Body of pancreas (tissue), 4 donors: ENCODE measurements around the gene DPP7. TPM values are rescaled to one million over a fixed set of nuclear protein-coding genes. Genes with fewer than 3 reads are reported as not detected.
"Not testable (repeated sequence)": the region's sequence is repeated elsewhere in the genome, so short reads cannot be mapped to it uniquely, and the experiment has no call there.

Source experiments
- ATAC-seq: fragments of 150-250 bp; one replicate; pipeline ENCODE4 v1.9.1; 2016
- DNase-seq, 4 donors: peaks; one replicate each; pipeline ENCODE4 v3.0.0-alpha.2; 2019
- H3K27ac ChIP-seq, 4 donors: fragments of 200-600 bp; sonication (generic); 1 replicate in 3 of 4; 2 replicates in 1 of 4; pipeline versions ENCODE4 v1.5.1 to v1.6.1; 2016 to 2019; ENCODE audit warnings: mild to moderate bottlenecking in 1 of 4, mixed read lengths in 1 of 4, moderate library complexity in 1 of 4
- H3K27me3 ChIP-seq, 2 donors: fragments of 200-600 bp; sonication (generic); one replicate each; pipeline ENCODE4 v1.6.0; 2016; ENCODE audit warnings: mild to moderate bottlenecking in 1 of 2
- H3K36me3 ChIP-seq, 2 donors: fragments of 200-600 bp; sonication (generic); replicated peaks in 1 of 2; 2 replicates each; pipeline ENCODE4 v1.5.1; 2016; ENCODE audit warnings: low read depth in 2 of 2; ENCODE audit not compliant: insufficient read depth in 1 of 2
- H3K4me1 ChIP-seq: fragments of 200-600 bp; sonication (generic); one replicate; pipeline ENCODE4 v1.6.0; 2016
- H3K4me3 ChIP-seq, 2 donors: fragments of 200-600 bp; sonication (generic); 1 replicate in 1 of 2; 2 replicates in 1 of 2; pipeline ENCODE4 v1.5.1; 2016 to 2019
- H3K9me3 ChIP-seq, 3 donors: fragments of 200-600 bp; sonication (generic); 1 replicate in 2 of 3; 2 replicates in 1 of 3; pipeline ENCODE4 v1.5.1; 2016
- POLR2A ChIP-seq, 3 donors: fragments of 450-650 bp; IDR thresholded peaks; one replicate each; pipeline ENCODE4 v1.6.1; 2016; ENCODE audit warnings: antibody characterized with exemption in 3 of 3, mild to moderate bottlenecking in 2 of 3
- WGBS, 2 donors: methylation state at CpG; one replicate each; pipeline ENCODE4 v1.1.5; 2017; 5-methylcytosine and 5-hydroxymethylcytosine counted together
- intact Hi-C: fragments of 100-400 bp; cut with DNase I; formaldehyde crosslinking; loops from one replicate; pipeline ENCODE4 v1.15.1; 2023
- small RNA-seq: library from RNA; depleted of rRNA; stranded (forward); fragments of <200 nt; gene quantifications from one replicate; pipeline ENCODE3, GENCODE V24; 2016
- total RNA-seq, 2 donors: library from RNA; depleted of rRNA; stranded (reverse); fragments of >200 nt; gene quantifications; one replicate each; pipeline ENCODE4 v1.1.0, GENCODE V29; 2016
- TF ChIP-seq, protein P1 (sequence below), 7 experiments: fragments of 450-650 bp in 4 of 7; fragments of 200-600 bp in 3 of 7; sonication (generic) in 3 of 7; IDR thresholded peaks; one replicate each; pipeline ENCODE4 v1.5.1; 2016 to 2019; ENCODE audit warnings: antibody characterized with exemption in 7 of 7

Gene DPP7
- total RNA-seq, 2 donors from 2014 or later, result 137 to 171 TPM

DNA sequence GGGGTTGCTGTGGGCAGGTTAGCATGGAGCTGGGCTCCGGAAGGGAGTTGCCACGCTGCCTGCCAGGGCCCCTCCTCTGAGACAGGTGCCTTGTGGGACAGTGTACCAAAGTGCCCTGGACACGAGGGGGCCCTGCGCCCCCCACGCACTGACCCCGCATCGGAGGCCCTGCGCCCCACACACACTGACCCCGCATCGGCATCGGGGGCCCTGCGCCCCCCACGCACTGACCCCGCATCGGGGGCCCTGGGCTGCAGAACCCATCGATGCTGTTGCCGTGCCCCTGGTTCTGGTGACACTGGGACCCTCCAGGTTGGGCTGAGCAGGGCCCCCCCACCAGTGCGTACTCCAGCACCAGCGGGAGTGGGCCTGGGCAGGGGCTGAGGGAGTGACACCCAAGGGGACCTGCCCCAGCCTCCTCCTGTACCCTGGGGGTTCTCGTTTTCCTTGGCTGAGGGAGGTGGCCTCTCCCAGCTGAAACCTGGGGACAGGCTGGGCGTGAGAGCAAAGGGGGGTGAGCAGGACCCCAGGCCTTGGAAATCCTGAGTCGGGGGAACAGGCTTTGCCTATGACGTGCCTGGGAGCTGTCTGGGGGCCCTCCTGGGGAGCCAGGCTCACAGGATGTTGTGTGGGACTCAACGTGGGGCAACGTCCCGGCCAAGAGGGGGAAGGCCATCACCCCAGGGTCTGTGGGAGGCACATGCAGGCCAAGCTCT is 51.1 kb downstream of the DPP7 start:
- intact Hi-C loops, result loop anchor here (2.0 kb wide), 1 partner anchor 15 kb away; no protein-coding TSS in a partner anchor
- DNase-seq, result no peak
- Histone ChIP-seq H3K9me3 (no peaks in the 10 kb centered on the region), H3K4me1 (peaks cover 6% of the 10 kb centered on the region), H3K4me3 (no peak overlapping the region), H3K36me3 (no peaks in the 10 kb centered on the region), H3K27ac (no peak overlapping the region), H3K27me3 (no peaks in the 10 kb centered on the region)
- no peak for TF ChIP-seq POLR2A (IDR thresholded peaks at IDR 0.05)
- TF ChIP-seq, protein P1, sequence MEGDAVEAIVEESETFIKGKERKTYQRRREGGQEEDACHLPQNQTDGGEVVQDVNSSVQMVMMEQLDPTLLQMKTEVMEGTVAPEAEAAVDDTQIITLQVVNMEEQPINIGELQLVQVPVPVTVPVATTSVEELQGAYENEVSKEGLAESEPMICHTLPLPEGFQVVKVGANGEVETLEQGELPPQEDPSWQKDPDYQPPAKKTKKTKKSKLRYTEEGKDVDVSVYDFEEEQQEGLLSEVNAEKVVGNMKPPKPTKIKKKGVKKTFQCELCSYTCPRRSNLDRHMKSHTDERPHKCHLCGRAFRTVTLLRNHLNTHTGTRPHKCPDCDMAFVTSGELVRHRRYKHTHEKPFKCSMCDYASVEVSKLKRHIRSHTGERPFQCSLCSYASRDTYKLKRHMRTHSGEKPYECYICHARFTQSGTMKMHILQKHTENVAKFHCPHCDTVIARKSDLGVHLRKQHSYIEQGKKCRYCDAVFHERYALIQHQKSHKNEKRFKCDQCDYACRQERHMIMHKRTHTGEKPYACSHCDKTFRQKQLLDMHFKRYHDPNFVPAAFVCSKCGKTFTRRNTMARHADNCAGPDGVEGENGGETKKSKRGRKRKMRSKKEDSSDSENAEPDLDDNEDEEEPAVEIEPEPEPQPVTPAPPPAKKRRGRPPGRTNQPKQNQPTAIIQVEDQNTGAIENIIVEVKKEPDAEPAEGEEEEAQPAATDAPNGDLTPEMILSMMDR (IDR thresholded peaks at IDR 0.05), result no peak
- ATAC-seq, result no peak
- 69% methylated on average over 18 of the region's 26 CpGs; no CpG with 5 or more reads in 1 of the 2 donors for WGBS, 2 donors

DNA sequence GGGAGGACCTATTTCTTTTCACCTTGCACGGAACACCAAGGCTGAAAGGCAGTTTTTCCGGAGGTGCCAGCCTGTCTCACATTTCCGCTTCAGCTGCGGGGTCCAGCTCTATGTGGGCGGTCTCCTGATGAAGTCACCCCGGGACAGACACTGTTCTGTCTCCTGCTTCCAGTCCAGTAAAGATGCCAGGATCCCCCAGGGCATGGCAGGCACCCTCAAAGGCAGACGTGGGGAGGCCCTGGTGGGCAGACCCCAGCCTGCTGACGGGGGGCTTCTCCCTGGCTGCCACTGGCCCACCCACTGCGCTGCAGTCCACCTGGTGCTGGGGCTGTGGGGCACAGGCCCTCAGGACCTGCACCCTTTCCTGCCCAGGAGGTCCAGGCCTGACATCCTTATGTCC is 51.7 kb downstream of the DPP7 start:
- H3K4me1 ChIP-seq, H3K9me3 ChIP-seq, DNase-seq, H3K36me3 ChIP-seq, H3K27me3 ChIP-seq, intact Hi-C loops, H3K4me3 ChIP-seq, ATAC-seq, H3K27ac ChIP-seq: not testable (repeated sequence)
- WGBS, 2 donors, result 89% methylated on average over 9 of the region's 9 CpGs; no CpG with 5 or more reads in 1 of the 2 donors

DNA sequence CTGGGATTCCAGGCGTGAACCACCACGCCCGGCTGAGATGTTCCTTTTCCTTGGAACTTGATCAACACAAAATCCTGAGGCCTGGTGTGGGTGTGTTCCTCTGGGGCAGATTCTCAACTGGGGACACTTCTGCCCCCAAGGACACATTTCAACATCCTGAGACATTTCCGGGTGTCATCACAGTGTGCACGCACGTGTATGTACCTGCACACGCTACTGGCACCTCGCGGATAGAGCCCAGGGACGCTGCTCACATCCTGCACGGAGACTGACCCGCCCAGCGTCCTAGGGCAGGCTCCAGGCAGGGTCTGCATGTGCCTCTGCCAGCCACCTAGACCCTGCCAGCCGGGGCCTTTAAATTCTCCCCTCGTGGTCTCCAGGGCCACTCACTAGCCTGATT is 52.1 kb downstream of the DPP7 start:
- no peak for ATAC-seq
- Histone ChIP-seq H3K36me3 (no peaks in the 10 kb centered on the region), H3K27me3 (no peaks in the 10 kb centered on the region), H3K27ac (no peak overlapping the region), H3K4me1 (peaks cover 6% of the 10 kb centered on the region), H3K9me3 (no peaks in the 10 kb centered on the region), H3K4me3 (no peak overlapping the region)
- 90% methylated on average over 3 to 15 of the region's 15 CpGs for WGBS, 2 donors
- TF ChIP-seq, protein P1 (IDR thresholded peaks at IDR 0.05), result no peak
- no peak for TF ChIP-seq POLR2A (IDR thresholded peaks at IDR 0.05)
- intact Hi-C loops, result no loop called here
- DNase-seq, result no peak

Small RNA genes lying within 50 kb of the gene (small RNA-seq; reads per million reads assigned to genes)
- gene RF00153, result not detected

Other genes with a start within 250 kb of the DPP7 start
- gene EDF1, start 248.4 kb downstream of the DPP7 start, total RNA-seq, result 100 to 1,000 TPM; 196 to 238 TPM
- 10 to 100 TPM in 1 of 2 donors, 1 to 10 TPM in 1; 5.2 to 30.7 TPM for gene TRAF2, start 228.2 kb downstream of the DPP7 start, total RNA-seq
- 100 to 1,000 TPM; 156 to 161 TPM for gene FBXW5, start 170.0 kb downstream of the DPP7 start, total RNA-seq
- gene C8G, start 169.5 kb downstream of the DPP7 start, total RNA-seq, result not detected
- 1 to 10 TPM; 1.3 to 4.9 TPM for gene LCN12, start 162.5 kb downstream of the DPP7 start, total RNA-seq
- 10 to 100 TPM; 17.8 to 48.0 TPM for gene PTGDS, start 137.2 kb downstream of the DPP7 start, total RNA-seq
- gene LCNL1, start 131.7 kb downstream of the DPP7 start, total RNA-seq, result not detected
- 10 to 100 TPM; 34.0 to 97.2 TPM for gene PAXX, start 122.3 kb downstream of the DPP7 start, total RNA-seq
- 1 to 10 TPM in 1 of 2 donors, not detected in 1; 2.0 TPM for gene CLIC3, start 118.2 kb downstream of the DPP7 start, total RNA-seq
- 10 to 100 TPM; 28.7 to 29.6 TPM for gene ABCA2, start 86.5 kb downstream of the DPP7 start, total RNA-seq
- gene FUT7, start 82.6 kb downstream of the DPP7 start, total RNA-seq, result not detected
- gene NPDC1, start 68.6 kb downstream of the DPP7 start, total RNA-seq, result 100 to 1,000 TPM in 1 of 2 donors, 10 to 100 TPM in 1; 72.1 to 105 TPM
- 1 to 10 TPM; 1.3 to 1.6 TPM for gene ENTPD2, start 60.7 kb downstream of the DPP7 start, total RNA-seq
- under 1 TPM; 0.66 to 0.78 TPM for gene SAPCD2, start 44.2 kb downstream of the DPP7 start, total RNA-seq
- gene UAP1L1, start 37.2 kb downstream of the DPP7 start, total RNA-seq, result 1 to 10 TPM; 7.8 to 8.2 TPM
- gene MAN1B1, start 27.7 kb downstream of the DPP7 start, total RNA-seq, result 10 to 100 TPM; 32.6 to 34.2 TPM
- not detected for gene GRIN1, start 24.4 kb upstream of the DPP7 start, total RNA-seq
- gene LRRC26, start 55.3 kb upstream of the DPP7 start, total RNA-seq, result 1 to 10 TPM in 1 of 2 donors, not detected in 1; 1.3 TPM
- not detected for gene TMEM210, start 57.3 kb upstream of the DPP7 start, total RNA-seq
- 10 to 100 TPM; 24.1 to 51.7 TPM for gene ANAPC2, start 73.8 kb upstream of the DPP7 start, total RNA-seq
- gene SSNA1, start 73.9 kb upstream of the DPP7 start, total RNA-seq, result 10 to 100 TPM; 62.3 to 79.1 TPM
- 10 to 100 TPM; 90.0 to 91.3 TPM for gene TPRN, start 86.0 kb upstream of the DPP7 start, total RNA-seq
- 10 to 100 TPM; 11.9 to 18.1 TPM for gene TMEM203, start 90.9 kb upstream of the DPP7 start, total RNA-seq
- 10 to 100 TPM; 17.1 to 22.7 TPM for gene NDOR1, start 91.0 kb upstream of the DPP7 start, total RNA-seq
- 10 to 100 TPM in 1 of 2 donors, under 1 TPM in 1; 0.78 to 14.5 TPM for gene RNF208, start 107.5 kb upstream of the DPP7 start, total RNA-seq
- not detected for gene CYSRT1, start 110.4 kb upstream of the DPP7 start, total RNA-seq
- gene RNF224, start 112.8 kb upstream of the DPP7 start, total RNA-seq, result under 1 TPM in 1 of 2 donors, not detected in 1; 0.26 TPM
- under 1 TPM in 1 of 2 donors, not detected in 1; 0.33 TPM for gene SLC34A3, start 116.2 kb upstream of the DPP7 start, total RNA-seq
- gene TUBB4B, start 126.6 kb upstream of the DPP7 start, total RNA-seq, result 100 to 1,000 TPM in 1 of 2 donors, 10 to 100 TPM in 1; 79.1 to 171 TPM
- not detected for gene STPG3, start 136.6 kb upstream of the DPP7 start, total RNA-seq
- 10 to 100 TPM; 31.3 to 34.2 TPM for gene NELFB, start 140.6 kb upstream of the DPP7 start, total RNA-seq
- gene TOR4A, start 163.0 kb upstream of the DPP7 start, total RNA-seq, result 10 to 100 TPM in 1 of 2 donors, 1 to 10 TPM in 1; 9.9 to 12.2 TPM
- gene NRARP, start 187.5 kb upstream of the DPP7 start, total RNA-seq, result 10 to 100 TPM; 18.4 to 24.4 TPM